Stimulated activated CD8-positive, alpha-beta memory T cell treated with anti-CD3 and anti-CD28 coated beads, Interleukin-7, amount 100 ng/mL, for 4 hours (primary cell): ENCODE results near the gene RPS6KA4.

Source experiments
- DNase-seq, 2 donors: peaks; one replicate each; pipeline ENCODE4 v3.0.0-alpha.2; 2020; ENCODE audit warnings: low read depth in 2 of 2

The RPS6KA4 gene

DNA sequence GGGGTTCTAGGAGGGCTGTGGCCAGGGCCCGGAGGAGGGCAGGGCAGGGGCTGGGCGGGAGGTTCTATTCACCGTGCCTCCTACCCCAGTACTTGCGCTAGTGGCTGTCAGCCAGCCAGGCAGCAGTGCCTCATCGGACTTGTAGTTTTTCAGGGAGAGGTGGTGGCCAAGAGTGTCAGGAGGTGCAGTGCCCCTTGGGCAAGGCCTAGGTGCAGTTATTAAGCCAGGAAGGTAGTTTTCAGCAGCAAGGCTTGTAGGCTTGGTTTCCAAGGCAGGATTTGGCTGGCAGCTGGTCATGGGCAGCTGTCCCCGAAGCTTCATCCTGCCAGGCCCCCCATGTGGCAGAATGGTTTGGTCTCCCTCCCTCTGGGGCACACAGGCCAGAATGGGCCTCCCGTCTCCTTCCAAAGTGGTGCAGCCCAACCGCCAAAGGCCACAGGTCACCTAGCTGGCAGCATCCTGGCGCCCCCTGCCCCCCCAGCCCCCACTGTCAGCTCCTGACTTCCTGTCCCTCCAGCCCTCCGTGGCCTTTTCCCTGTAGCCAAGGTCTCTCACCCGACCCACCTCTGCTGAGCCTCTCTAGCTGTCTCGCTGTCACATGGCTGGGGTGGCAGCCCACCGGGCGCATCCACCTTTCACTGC is 10.5 kb upstream of the RPS6KA4 start:
- DNase-seq, result no peak

DNA sequence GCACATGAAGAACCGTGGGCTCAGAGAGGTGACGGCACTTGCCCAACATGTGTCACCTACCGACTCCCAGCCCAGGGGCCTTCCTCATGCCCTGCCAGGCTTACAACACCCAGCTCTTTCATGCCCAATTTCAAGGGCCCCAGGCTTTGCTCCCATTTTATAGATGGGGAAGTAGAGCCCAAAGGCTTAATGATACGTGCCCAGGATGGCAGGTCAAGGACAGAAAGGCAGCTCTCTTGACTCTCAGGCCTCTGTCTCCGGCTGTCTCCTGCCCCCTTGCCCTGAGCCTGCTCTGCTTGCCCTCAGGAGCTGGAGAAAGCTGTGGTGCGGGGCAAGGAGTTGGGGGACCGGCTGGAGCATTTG is 10.0 kb upstream of the RPS6KA4 start:
- no peak for DNase-seq

DNA sequence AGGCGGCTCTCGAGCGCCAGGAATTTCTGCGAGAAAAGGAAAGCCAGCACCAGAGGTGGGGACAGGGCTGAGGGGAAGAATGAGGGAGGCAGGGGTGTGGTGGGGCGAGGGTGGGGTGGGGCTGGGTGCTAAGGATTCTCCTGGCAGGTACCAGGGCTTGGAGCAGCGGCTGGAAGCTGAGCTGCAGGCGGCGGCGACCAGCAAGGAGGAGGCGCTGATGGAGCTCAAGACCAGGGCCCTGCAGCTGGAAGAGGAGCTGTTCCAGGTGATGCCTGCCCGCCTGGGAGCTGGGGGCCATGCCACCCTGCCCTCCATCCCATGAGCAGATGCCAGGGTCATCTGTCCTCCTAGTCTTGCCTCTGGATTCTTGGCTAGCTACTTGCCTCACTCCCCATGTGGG is 9.6 kb upstream of the RPS6KA4 start:
- no peak for DNase-seq

DNA sequence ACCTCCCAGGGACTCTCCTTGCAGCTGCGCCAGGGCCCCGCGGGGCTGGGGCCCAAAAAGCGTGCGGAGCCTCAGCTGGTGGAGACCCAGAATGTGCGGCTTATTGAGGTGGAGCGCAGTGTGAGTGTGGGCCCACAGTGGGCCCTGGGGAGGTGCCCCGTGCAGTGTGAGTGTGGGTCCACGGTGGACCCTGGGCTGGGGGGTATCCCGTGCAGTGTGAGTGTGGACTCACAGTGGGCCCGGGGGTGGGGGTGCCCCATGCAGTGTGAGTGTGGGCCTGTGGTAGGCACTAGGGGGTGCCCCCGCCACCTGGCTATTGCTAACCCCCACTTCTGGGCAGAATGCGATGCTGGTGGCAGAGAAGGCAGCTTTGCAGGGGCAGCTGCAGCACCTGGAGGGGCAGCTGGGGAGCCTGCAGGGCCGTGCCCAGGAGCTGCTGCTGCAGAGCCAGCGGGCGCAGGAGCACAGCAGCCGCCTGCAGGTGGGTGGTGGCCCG is 7.8 kb upstream of the RPS6KA4 start:
- no peak for DNase-seq

DNA sequence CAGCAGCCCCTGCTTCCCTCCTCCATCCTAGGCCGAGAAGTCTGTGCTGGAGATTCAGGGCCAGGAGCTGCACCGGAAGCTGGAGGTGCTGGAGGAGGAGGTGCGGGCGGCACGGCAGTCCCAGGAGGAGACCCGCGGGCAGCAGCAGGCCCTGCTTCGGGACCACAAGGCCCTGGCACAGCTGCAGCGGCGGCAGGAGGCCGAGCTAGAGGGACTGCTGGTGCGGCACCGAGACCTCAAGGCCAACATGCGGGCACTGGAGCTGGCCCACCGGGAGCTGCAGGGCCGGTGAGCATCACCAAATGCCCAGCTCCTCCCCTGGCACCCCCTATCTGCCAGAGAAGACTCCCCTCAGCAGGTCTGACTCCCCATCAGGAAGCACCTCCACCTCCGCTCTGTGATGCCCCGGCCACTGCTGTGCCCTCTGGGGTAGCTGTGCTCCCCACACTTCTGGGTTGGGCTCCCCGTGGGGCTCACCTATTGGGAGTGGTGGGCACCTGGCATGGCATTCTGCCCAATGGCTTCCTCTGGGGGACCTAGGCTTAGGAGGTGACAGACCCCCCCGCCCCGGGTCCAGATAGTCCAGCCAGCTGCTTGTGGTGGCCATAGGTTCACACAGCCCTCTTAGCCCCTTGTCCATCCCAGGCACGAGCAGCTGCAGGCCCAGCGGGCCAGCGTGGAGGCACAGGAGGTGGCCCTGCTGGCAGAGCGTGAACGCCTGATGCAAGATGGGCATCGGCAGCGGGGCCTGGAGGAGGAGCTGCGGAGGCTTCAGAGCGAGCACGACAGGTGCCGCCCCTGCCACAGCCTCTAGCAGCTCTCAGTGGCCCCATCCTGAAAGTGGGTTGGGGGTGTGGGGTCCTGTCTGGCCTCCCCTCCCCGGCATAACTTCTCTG is 6.6 kb upstream of the RPS6KA4 start:
- DNase-seq, result no peak

DNA sequence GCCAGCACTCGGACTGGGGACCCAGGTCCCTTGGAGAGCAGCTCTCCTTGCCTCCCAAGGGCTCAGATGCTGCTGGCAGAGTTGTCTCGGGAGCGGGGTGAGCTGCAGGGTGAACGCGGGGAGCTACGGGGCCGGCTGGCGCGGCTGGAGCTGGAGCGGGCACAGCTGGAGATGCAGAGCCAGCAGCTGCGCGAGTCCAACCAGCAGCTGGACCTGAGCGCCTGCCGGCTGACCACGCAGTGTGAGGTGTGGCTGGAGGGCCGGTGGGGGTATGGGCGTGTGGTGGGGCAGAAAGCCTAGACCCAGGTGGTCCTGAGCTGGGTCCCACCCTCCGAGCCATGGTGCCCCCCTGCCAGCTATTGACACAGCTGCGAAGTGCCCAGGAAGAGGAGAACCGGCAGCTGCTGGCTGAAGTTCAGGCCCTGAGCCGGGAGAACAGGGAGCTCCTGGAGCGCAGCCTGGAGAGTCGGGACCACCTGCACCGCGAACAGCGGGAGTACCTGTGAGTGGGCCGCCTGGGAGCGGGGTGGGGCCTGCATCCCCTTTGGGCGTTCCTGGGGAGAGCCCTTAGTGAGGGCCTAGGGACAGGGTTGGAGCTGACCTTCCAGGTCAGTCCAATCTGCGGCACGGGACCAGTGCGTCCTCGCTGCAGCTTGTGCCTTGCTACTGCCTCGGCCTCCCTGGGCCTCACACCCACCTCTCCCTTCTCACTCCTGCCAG is 5.8 kb upstream of the RPS6KA4 start:
- DNase-seq, result no peak

DNA sequence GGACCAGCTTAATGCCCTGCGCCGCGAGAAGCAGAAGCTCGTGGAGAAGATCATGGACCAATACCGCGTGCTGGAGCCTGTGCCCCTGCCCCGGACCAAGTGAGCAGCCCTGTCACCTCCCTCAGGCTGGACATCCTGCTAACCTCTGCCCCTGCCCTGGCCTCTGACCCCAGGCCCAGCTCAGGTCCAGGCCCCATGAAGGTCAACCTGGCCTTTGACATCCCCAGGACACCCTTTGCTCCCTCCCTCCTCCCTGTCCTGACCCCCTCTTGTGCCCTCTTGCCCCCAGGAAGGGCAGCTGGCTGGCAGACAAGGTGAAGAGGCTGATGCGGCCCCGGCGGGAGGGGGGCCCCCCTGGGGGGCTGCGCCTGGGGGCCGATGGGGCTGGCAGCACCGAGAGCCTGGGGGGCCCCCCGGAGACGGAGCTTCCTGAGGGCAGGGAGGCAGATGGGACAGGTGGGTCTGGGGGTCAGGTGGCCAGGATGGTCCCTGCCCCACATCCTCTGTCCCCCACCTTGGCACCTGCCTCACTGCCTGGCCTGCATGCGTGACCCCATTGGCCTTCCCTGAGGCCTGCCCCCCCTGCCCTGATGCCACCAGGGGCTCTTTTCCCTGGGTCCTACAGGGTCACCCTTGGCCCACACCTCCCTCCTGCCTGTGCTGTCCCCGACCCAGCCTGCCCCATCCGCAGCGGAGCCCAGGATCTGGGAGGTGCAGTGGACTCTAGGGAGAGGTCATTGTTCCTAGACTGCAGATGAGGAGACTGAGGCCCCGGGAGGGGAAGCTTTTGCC is 5.1 kb upstream of the RPS6KA4 start:
- no peak for DNase-seq

DNA sequence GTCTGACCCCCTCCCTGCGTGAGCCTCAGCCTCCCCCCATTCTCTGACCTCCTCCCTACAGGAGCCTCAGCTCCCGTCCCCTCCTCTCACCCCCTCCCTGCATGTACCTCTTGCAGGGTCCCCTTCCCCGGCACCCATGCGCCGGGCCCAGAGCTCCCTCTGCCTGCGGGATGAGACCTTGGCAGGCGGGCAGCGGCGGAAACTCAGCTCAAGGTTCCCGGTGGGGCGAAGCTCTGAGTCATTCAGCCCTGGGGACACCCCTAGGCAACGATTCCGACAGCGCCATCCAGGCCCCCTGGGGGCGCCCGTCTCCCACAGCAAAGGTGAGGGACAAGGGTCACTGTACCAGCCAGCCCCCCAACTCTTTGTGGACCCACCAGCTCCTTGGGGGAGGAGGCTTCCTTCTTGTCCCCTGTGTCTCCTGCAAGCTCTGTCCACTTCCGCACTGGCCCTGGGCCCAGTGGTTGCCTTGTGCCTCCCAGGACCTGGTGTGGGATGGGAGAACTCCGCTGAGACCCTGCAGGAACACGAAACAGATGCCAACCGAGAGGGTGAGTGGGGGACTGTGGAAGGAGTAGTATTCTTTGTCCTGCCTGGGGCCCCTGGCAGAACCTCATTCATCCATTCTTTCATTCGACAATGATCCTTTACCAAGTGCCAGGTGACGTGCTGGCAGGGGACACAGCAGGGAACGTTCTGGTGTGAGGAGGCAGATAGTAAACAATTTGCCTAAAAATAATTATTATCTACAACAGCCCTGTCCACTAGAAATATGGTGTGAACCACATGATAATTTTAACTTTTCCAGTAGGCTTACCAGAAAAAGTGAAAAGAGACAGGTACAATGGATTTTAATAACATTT is 3.7 kb upstream of the RPS6KA4 start:
- no peak for DNase-seq

DNA sequence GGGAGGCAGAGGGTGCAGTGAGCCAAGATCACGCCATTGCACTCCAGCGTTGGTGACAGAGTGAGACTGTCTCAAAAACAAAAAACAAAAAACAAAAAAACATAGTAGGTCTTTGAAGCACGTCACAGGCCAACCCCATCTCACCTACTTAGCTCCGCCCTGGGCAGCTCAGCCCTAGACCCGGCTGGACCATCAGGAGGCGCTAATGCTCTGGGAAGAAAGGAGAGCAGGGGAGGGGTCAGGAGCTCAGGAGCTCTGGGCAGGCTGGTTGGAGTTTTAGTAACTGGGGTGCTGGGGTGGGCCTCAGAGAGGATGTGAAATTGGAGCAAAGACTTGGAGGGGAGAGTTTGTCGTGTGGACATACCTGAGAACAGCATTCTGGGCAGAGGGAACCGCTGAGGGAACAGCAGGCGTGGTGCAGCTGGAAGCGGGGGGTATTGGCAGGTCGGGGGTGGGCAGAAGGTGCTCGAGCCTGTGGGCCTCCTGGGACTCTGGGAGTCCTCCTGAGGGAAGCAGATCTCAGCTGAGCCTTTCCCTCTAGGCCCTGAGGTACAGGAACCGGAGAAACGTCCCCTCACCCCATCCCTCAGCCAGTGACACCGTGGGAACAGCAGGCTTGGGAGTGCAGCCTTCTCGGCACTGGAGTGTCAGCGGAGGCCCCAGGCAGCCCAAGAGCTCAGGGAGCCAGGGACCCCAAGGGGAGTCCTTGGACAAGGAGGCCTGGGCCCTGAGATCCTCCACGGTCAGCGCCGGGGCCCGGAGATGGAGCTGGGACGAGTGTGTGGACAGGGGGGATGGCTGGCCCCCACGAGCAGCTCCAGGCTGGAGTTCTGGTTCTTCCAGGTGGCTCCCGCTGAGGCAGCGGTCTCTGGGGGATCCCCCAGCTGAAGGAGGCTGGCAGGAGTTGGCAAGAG is 2.2 kb upstream of the RPS6KA4 start:
- DNase-seq, result no peak

DNA sequence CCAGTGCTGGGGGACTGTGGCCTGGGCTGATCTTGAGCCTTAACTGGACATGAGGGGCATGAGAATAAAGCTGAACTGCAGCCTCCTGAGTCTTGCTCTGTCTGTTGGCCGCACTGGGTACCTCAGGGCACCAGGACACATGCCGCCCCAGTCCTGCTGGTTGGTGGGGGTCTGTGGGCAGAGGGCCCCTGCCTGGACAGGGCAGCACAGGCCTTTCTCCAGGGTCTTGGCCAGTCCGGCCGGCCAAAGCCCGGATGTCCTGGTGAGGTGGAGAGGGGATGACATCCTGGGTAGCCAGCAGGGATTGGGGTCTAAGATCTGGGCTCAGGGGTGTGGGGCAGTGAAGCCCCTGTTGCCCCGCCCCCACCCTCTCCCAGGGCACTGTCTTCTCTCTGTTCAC is 1.5 kb upstream of the RPS6KA4 start:
- no peak for DNase-seq

DNA sequence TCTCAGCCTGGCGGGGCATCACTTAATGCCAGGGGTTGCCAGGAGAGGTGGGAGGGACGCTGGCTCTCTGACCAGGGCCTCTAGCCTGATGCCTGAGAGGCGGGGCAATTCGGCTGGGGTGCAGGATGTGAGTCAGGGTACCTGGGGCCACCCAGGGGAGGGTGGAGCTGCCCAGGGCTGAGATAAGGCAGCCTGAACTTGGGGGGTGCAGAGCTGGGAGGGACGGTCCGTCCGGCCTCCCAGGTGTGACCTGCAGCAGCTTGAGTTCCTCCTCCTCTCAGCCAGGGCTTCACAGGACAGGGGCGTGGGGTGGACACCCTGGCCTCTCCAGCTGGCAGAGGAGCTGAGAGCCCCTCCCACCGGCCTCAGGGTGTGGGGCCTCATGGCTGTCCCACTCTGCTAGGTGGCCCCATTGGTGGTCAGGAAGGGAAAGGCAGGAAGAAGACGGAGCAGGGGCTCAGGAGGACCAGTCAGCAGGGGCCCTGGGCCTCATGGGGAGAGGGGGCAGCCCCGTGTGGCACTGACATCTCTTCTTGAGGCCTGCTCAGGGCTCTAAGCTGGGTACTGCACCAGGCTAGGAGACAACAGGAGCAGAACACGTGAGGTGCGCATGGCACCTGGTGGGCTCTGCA is 942 bp upstream of the RPS6KA4 start:
- peak in 1 of 2 donors; percentile 48 for DNase-seq

DNA sequence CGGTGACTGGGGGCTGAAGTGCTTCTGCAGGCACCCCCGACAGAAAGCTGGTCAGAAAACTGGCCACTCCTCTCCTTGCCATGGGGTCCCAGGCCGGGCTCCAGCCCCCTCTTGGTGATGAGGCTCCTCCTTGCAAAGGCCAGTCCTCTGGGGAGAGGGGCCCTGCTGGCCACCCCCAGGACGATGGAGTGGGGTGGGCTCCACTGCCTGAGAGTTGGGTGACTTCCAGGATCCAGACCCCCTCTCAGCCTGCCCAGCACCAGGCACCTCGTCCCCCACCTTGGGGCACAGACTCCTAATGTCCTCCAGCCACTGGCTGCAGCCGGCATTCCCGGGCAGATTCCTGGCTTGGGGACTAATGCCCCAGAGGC is 441 bp upstream of the RPS6KA4 start:
- no peak for DNase-seq

DNA sequence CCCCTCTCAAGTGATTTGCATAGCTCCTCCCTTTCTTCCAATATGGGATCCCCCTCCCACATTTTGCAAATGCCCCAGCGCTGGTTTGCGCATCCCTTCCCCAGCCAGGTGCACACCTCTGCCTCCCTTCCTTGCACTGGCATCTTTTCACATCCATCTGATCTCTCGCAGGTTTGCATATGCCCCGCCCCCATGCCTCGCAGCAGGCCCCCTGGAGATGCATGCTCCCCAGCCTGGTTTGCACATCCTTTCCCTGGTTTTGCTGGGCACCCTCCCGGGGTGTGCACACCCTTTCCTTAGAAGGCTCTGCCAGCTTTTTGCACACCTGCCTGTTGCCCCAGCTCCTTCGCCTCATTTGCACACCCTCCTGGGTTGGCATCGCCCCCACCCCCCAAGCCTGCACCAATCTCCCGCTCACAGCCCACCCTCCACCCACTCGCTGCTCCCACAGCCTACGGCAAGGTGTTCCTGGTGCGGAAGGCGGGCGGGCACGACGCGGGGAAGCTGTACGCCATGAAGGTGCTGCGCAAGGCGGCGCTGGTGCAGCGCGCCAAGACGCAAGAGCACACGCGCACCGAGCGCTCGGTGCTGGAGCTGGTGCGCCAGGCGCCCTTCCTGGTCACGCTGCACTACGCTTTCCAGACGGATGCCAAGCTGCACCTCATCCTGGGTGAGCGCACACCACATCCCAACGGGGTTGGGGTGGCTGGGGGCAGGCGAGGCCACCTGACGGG is 917 bp downstream of the RPS6KA4 start:
- no peak for DNase-seq

DNA sequence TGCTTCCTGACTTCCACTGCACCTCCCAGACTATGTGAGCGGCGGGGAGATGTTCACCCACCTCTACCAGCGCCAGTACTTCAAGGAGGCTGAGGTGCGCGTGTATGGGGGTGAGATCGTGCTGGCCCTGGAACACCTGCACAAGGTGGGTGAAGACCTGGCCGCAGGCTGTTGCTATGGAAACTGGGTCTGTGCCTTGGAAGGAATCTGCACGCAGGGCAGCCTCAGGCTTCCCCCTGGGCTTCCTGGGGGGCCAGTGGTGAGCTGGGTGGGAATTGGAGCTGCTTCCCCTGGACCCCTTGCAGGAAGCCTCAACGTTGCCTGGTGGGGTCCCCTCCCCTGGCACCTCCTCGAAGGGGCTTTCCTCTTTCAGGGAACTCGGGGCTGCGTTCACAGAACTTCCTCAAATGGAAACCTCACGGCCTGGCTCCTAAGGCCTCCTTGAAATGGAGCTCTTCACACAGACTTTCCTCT is 1.5 kb downstream of the RPS6KA4 start:
- DNase-seq, result no peak

DNA sequence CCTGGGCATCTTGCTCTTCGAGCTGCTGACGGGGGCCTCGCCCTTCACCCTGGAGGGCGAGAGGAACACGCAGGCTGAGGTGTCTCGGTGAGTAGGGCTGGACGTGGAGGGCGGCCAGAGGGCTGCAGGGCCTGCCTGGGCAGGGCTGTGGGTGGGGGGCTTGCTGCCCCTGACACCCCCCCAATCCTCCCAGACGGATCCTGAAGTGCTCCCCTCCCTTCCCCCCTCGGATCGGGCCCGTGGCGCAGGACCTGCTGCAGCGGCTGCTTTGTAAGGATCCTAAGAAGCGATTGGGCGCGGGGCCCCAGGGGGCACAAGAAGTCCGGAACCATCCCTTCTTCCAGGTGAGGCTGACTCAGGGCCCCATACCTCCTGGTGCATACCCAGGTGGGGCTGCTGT is 2.7 kb downstream of the RPS6KA4 start:
- no peak for DNase-seq

DNA sequence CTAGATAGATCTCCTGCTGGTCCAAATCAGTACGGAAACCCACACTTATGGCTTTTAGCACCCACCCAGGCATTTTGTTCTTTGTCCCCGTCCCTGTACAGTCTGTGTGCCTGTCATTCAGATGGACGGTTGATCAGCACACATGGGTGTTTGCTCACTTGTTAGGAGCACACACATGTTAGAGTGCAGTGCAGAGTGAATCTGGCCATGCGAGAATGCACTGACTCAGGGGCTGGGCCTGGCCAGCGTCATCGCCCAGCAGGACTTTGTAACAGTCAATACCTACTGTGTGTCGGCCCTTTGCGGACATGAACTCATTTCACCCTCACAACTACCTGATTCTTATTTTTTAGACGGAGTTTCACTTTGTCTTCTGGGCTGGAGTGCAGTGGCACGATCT is 3.4 kb downstream of the RPS6KA4 start:
- no peak for DNase-seq

DNA sequence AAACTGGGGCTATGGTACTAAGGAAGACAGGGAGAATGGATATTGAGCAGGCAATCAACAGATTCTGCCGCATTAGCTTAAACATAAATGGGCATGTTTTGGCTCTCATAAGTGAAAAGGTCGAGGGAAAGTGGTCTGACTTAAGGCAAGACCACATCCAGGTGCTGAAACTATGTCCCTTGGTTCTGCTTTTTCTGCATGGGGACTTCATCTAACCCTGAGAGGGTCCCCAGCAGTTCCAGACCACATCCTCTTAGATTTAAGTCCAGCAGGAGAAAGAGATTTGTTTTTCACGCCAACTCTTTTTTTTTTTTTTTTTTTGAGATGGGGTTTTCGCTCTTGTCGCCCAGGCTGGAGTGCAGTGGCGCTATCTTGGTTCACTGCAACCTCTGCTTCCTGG is 5.5 kb downstream of the RPS6KA4 start:
- no peak for DNase-seq

DNA sequence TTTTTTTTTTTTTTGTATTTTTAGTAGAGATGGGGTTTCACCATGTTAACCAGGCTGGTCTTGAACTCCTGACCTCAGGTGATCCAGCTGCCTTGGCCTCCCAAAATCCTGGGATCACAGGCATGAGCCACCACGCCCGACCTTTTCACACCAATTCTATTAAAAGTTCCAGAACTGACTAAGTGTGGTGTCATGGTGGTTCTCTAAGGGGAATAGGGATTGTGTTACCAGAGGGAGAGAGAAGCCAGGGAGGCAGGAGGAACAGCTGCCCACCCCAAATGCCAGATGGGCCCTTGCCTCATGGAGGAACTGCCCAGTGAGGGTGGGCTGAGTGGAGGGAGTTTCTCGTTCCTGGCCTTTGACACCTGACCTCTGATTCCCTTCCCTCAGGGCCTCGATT is 5.9 kb downstream of the RPS6KA4 start:
- DNase-seq, result no peak

DNA sequence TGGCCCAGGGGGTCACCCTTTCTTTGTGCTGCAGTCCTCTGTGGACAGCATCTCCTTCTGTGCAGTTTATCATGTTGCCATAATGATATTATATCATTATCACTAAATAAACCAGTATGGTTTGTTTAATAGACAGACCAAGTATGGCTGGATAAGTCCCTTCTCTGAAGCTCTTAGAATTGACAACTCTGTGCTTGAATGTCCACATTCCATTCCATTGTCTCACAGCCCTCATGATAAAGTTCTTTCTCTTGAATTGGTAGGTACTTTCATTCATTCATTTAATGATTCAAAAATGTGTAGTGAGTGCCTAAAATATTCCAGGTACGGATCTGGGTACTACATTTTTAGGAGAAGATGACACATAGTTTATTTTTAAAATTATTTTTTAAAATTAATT is 7.8 kb downstream of the RPS6KA4 start:
- no peak for DNase-seq
